ENCODE measurements around the gene COL18A1. TPM values are rescaled to one million over a fixed set of nuclear protein-coding genes. Genes with fewer than 3 reads are reported as not detected.

Gene COL18A1
- total and polyA plus RNA-seq, 9 of the 15 experiments (the other 6 are each of a cell fraction or from before 2014, with no cell fraction given) = 0.14 to 16.4 (median 2.0) TPM

DNA sequence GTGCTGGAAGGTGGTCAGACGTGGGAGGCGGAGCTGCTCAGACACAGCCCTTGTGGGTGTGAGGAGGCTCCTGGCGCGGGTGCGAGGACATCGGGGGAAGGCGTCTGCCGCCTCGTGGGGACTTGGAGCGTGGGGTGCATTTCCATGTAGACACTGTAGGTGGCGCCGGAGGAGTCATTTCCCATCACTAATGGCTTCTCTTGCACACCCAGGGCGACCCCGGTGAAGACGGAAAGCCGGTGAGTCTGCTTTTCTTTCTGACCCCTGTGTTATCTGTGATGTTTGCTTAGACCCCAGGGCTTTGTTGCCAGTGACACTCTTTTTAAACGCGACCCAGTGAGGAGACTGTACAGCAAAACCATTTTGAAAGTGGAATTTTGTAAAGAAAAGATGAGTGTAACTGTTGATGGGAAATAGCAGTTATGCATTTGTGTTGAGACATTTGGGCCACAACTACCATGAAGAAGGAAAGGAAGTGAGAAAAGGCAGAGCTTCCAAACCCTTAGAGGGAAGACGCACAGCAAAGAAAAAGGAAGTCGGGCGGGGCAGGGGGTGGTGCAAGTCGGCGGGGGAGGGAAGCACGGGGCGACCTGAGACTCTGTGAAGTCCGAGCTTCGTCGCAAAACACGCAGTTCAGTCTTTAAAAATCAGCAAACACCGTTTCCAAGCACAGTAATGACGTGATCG lies 73.3 kb downstream of the COL18A1 start (continued):
- TF ChIP-seq, protein P1, sequence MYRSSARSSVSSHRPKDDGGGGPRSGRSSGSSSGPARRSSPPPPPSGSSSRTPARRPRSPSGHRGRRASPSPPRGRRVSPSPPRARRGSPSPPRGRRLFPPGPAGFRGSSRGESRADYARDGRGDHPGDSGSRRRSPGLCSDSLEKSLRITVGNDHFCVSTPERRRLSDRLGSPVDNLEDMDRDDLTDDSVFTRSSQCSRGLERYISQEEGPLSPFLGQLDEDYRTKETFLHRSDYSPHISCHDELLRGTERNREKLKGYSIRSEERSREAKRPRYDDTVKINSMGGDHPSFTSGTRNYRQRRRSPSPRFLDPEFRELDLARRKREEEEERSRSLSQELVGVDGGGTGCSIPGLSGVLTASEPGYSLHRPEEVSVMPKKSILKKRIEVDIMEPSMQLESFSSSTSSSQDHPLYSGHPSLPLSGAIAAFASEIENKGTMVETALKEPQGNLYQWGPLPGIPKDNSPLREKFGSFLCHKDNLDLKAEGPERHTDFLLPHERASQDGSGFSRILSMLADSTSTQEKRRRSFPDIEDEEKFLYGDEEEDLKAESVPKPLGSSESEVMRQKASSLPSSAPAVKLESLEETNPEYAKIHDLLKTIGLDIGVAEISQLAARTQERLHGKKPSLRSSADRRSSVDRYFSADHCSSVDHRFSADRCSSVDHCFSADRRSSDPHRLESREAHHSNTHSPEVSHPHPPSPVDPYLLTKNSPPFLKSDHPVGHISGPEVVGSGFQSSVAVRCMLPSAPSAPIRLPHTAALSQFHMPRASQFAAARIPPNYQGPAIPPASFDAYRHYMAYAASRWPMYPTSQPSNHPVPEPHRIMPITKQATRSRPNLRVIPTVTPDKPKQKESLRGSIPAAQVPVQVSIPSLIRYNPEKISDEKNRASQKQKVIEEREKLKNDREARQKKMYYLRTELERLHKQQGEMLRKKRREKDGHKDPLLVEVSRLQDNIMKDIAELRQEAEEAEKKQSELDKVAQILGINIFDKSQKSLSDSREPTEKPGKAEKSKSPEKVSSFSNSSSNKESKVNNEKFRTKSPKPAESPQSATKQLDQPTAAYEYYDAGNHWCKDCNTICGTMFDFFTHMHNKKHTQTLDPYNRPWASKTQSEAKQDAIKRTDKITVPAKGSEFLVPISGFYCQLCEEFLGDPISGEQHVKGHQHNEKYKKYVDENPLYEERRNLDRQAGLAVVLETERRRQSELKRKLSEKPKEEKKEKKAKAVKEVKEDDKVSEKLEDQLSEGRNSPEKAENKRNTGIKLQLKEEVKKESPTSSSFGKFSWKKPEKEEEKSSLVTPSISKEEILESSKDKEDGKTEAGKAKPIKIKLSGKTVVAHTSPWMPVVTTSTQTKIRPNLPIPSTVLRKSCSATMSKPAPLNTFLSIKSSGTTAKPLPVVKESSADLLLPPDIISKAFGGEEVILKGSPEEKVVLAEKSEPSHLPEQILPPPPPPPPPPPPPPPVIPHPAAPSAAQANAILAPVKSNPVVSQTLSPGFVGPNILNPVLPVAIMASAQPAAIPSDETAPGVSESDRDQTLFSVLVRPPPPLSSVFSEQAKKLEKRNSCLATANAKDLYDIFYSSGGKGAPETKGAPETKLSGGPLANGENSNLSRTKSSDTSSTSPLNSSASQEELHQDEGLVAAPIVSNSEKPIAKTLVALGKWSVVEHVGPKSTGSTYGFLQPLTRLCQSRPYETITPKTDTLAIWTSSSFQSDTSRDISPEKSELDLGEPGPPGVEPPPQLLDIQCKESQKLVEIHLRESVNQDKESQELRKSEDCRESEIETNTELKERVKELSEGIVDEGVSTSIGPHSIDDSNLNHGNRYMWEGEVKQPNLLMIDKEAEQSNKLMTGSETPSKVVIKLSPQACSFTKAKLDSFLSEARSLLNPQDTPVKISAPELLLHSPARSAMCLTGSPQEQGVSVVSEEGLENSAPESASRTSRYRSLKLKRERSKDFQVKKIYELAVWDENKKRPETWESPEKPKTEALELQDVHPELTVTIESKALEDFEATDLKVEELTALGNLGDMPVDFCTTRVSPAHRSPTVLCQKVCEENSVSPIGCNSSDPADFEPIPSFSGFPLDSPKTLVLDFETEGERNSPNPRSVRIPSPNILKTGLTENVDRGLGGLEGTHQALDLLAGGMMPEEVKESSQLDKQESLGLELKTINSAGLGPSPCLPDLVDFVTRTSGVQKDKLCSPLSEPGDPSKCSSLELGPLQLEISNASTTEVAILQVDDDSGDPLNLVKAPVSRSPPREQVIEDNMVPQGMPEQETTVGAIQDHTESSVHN (IDR thresholded peaks at IDR 0.05; ENCODE audit: borderline replicate concordance in 1 of 2, low read depth in 1 of 2) = 0 out of 4 replicates have a peak, but pooled peaks of 1 of the 2 experiments have one; percentile 32
- TF ChIP-seq, protein P2, sequence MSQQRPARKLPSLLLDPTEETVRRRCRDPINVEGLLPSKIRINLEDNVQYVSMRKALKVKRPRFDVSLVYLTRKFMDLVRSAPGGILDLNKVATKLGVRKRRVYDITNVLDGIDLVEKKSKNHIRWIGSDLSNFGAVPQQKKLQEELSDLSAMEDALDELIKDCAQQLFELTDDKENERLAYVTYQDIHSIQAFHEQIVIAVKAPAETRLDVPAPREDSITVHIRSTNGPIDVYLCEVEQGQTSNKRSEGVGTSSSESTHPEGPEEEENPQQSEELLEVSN (IDR thresholded peaks at IDR 0.05; ENCODE audit: borderline replicate concordance in 1 of 2, extremely low read depth in 1 of 2, insufficient read depth in 1 of 2, insufficient read length in 1 of 2, low read depth in 1 of 2, low read length in 1 of 2, poor library complexity in 1 of 2, severe bottlenecking in 1 of 2) = peak; percentile 85 to 93
- TF ChIP-seq BCOR (IDR thresholded peaks at IDR 0.05) (peak; percentile 71), NR2C1 (IDR thresholded peaks at IDR 0.05) (peak; percentile 26; the same call in 1 of the 2 replicates), NR2C1 (tag; IDR thresholded peaks at IDR 0.05) (no peak), ILF3 (IDR thresholded peaks at IDR 0.05; ENCODE audit: borderline replicate concordance) (no peak), ZNF75A (CRISPR knock-in tag; IDR thresholded peaks at IDR 0.05) (no peak), NRF1 (conservative IDR thresholded peaks at IDR 0.05 in 1 of 2, IDR thresholded peaks at IDR 0.05 in 1 of 2) (peak; percentile 24 to 49; a peak in 2 of 4 replicates), TBL1XR1 (IDR thresholded peaks at IDR 0.05; ENCODE audit: low read length in 2 of 2) (peak in 1 of 2 experiments; percentile 16; a peak in 1 of 4 replicates)
